GM10266 (cell line): ENCODE data around the gene TFDP2.
"Not testable (repeated sequence)": the region's sequence is repeated elsewhere in the genome, so short reads cannot be mapped to it uniquely, and the experiment has no call there.

Experiments used
- DNase-seq: peaks from one replicate; pipeline ENCODE4 v3.0.0; 2012; ENCODE audit errors: extremely low spot score
- TF ChIP-seq, protein P1 (sequence below): IDR thresholded peaks from 2 replicates; pipeline ENCODE4 v1.5.1; 2012; ENCODE audit warnings: mild to moderate bottlenecking, low read depth; ENCODE audit not compliant: control insufficient read depth, insufficient read depth; ENCODE audit errors: missing control alignments

The TFDP2 gene

DNA sequence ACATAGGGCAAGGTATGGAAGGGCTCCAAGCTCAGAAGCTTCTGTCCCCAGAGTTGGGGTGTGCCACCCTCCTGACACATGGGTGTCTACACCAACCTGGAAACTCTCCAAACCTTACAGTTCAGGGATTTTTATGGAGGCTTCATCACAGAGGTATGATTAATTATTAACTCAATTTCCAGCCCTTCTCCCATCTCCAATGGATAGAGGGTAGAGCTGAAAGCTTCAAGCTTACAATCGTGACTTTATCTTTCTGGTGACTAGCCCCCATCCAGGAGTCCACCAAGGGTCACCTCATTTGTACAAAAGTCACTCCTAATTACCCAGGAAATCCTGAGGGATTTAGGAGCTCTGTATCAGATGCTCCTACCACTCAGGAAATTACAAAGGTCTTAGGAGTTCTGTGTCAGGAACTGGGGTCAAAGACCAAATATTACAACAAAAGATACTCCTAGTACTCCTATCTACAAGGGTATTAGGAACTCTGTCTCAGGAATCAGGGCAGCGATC is 62.7 kb downstream of the TFDP2 start:
- no peak for DNase-seq
- TF ChIP-seq, protein P1, sequence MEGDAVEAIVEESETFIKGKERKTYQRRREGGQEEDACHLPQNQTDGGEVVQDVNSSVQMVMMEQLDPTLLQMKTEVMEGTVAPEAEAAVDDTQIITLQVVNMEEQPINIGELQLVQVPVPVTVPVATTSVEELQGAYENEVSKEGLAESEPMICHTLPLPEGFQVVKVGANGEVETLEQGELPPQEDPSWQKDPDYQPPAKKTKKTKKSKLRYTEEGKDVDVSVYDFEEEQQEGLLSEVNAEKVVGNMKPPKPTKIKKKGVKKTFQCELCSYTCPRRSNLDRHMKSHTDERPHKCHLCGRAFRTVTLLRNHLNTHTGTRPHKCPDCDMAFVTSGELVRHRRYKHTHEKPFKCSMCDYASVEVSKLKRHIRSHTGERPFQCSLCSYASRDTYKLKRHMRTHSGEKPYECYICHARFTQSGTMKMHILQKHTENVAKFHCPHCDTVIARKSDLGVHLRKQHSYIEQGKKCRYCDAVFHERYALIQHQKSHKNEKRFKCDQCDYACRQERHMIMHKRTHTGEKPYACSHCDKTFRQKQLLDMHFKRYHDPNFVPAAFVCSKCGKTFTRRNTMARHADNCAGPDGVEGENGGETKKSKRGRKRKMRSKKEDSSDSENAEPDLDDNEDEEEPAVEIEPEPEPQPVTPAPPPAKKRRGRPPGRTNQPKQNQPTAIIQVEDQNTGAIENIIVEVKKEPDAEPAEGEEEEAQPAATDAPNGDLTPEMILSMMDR, result no peak

DNA sequence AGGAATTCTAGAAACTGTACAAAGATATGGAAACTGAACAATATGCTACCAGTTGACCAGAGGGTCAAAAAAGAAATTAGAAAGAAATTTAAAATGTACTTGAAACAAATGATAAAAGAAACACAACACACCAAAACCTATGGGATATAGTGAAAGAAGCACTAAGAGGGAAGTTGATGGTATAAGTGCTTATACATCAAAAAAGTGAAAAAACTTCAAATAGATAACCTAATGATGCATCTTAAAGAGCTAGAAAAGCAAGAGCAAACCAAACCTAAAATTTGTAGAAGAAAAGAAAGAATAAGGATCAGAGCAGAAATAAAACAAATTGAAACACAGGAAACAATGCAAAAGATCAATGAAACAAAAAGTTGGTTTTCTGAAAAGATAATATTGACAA is 68.2 kb downstream of the TFDP2 start:
- no peak for DNase-seq
- TF ChIP-seq, protein P1, result no peak

DNA sequence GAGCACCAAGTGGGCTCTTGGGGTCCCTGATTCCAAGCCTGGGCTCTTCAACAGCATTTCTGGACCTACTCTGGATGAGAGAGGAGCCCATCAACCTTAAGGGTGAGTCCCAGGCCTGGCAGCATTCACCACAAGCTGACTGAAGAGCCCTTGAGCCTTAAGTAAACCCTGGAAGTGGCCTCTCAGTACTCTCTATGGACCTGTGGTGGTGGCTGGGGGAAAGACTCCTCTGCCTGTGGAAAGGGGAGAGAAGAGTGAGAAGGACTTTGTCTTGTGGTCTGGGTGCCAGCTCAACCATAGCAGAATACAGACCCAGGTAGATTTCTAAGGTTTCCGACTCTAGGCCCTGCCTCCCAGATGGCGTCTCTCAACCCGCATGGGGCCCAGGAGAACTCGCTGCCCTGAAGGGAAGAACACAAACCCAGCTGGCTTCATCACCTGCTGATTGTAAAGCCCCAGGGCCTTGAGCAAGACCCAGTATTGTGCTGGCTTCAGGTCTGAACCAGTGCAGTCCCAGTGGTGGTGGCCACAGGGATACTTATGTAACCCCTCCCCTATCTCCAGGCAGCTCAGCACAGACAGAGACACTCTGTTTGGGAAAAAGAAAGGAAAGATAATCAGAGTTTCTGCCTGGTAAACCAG is 71.4 kb downstream of the TFDP2 start:
- TF ChIP-seq, protein P1, result no peak
- no peak for DNase-seq

DNA sequence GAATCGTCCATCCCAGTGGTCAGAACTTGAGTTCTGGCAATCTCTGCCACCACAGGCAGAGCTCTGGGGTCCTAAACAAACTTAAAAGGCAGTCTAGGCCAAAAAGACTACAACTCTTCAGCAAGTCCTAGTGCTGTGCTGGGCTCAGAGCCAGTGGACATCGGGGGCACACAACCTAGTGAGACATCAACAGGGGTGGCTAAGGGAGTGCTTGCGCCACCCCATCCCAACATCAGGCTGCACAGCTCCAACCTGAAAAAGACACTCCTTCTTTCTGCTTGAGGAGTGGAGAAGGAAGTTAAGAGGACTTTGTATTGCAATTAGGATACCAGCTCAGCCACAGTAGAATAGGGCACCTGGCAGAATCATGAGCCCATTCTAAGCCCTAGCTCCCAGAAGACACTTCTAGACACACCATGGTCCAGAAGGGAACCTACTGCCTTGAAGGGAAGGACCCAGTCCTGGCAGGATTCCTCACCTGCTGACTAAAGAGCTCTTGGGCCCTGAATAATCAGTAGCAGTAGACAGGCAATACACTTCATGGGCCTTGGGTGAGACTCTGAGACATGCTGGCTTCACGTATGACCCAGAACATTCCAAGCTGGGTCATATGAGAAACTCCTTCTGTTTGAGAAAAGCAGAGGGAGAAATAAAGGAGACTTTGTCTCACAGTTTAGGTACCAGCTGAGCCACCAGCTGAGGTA is 72.0 kb downstream of the TFDP2 start:
- TF ChIP-seq, protein P1, result no peak
- no peak for DNase-seq

DNA sequence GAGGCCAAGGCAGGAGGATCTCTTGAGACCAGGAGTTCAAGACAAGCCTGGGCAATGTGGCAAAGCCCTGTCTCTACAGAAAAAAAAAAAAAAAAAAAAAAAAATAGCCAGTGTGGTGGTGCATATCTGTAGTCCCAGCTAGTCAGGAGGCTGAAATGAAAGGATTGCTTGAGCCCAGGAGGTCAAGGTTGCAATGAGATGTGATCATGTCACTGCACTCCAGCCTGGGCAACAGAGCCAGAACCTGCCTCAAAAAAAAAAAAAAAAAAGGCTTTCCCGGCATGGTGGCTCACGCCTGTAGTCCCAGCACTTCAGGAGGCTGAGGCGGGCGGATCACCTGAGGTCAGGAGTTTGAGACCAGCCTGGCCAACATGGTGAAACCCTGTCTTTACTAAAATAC is 73.7 kb downstream of the TFDP2 start:
- not testable (repeated sequence) for DNase-seq

DNA sequence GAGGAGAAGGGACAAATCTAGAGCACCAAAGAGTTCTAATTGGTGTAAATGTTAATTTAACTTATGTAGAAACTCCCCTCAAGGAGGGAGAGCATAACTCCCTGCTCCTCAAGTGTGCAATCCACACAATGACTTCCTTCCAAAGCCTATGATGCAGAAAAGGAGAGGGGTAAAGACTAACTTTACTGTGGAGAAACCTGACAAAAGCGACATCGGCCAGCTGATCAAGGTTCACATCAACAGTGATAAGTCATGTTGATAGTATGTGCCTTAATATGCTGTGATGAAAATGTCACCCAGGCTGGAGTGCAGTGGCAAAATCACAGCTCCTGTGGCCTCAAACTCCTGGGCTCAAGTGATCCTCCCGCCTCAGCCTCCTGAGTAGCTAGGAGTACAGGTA is 76.5 kb downstream of the TFDP2 start:
- DNase-seq, result no peak

DNA sequence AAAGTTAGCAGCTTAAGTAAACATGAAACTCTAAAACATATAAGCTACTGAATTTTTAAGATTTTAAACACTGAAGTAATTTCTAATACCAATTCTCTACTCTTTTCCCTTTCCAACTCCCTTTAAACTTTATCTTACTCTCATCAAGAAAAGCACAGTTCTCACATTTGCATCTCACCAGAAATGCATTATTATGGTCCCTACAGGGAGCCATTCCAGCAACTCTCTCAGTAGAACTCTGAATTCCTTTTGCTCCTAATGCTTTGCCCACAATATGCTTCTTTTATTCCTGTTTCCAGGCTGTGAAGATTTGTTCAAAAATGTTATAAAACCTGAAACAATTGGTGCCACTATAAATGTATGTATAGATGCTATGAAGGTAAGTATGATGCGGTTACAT is 83.4 kb downstream of the TFDP2 start:
- no peak for DNase-seq
- TF ChIP-seq, protein P1, result no peak

More for the DNA sequence above, 76.5 kb downstream of the TFDP2 start:
- TF ChIP-seq, protein P1, result no peak
